Measurements from ENCODE around the gene LGR6. TPM values are rescaled to one million over a fixed set of nuclear protein-coding genes. Genes with fewer than 3 reads are reported as not detected.

The LGR6 gene
- total and polyA plus RNA-seq, 2 of the 8 experiments (the other 6 are each of a cell fraction or from before 2014, with no cell fraction given): 0.50 to 1.0 TPM

- no peak for TF ChIP-seq TEAD4 (IDR thresholded peaks at IDR 0.05; ENCODE audit: low read depth, low read length)
- no peak for TF ChIP-seq PHF8 (conservative IDR thresholded peaks at IDR 0.05; ENCODE audit: low read depth, low read length)
- TF ChIP-seq CBX8 (IDR thresholded peaks at IDR 0.05; ENCODE audit: borderline replicate concordance, low read depth, low read length): no peak
- TF ChIP-seq KDM4A (IDR thresholded peaks at IDR 0.05; ENCODE audit: low read depth, low read length, severe bottlenecking): no peak
- no peak for TF ChIP-seq ATF2 (IDR thresholded peaks at IDR 0.05; ENCODE audit: low read length)
- no peak for TF ChIP-seq CHD7 (IDR thresholded peaks at IDR 0.05; ENCODE audit: insufficient replicate concordance, low read length)
- TF ChIP-seq SUZ12 (IDR thresholded peaks at IDR 0.05; ENCODE audit: low read length): no peak
- TF ChIP-seq MAX (IDR thresholded peaks at IDR 0.05): no peak; the same call in 1 of the 2 replicates
These were observed 19.9 kb downstream of the LGR6 start (continued) for GRCh38 chr1:202213361-202214088.
